Ramos (cell line): ENCODE results near the gene MZT2A.
"Not testable (repeated sequence)": the region's sequence is repeated elsewhere in the genome, so short reads cannot be mapped to it uniquely, and the experiment has no call there.

ENCODE experiments used
- in situ Hi-C: fragments of 300-500 bp; cut with MboI; formaldehyde crosslinking; loops from one replicate; pipeline ENCODE4 v1.14.3; 2022; ENCODE audit warnings: low sequenced_read_pairs; ENCODE audit not compliant: unreplicated experiment

Gene MZT2A

DNA sequence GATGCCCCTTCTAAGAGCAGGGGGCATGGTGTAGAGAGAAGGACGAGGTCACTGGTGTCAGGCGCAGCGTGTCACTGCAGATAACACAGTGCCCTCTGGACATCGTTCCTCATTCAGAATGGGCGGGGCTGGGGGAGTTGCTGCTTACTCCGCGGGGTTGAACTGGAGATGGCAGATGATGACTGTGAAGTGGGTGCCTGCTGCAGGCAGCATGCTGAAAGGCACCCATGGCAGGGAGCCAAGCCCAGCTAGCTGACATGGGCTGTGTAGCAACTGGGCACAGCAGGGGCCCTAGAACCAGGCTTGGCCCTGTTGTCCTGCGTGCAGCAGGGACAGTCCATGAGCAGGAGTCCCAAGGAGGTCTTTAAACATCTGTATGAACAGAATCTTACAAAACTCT is 20.6 kb downstream of the MZT2A start:
- in situ Hi-C loops: not testable (repeated sequence)

DNA sequence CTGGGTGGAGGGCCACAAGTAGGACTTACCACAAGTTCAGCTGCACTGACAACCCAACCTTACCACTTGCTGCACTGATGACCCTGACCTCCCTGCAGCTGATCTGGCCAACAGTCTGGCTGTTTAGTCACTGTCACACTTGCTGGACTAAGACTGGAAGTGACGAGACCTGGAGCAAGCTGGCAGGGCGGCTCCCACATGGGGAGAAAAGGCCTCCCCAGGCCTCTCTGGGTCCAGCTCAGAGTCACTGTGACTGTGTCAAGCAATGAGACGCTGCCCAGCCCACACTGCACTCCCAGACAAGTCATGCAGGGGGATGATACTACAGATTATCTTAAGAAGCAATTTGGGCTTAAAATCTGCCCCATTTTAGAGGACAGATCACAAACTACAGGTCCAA is 21.3 kb downstream of the MZT2A start:
- in situ Hi-C loops: not testable (repeated sequence)

GRCh38 chr2:131467722-131468121 is 24.5 kb downstream of the MZT2A start:
- in situ Hi-C loops: not testable (repeated sequence)

- in situ Hi-C loops: not testable (repeated sequence)
Observed at GRCh38 chr2:131454914-131455313, 37.3 kb downstream of the MZT2A start.

GRCh38 chr2:131451265-131451949 is 40.8 kb downstream of the MZT2A start:
- in situ Hi-C loops: not testable (repeated sequence)

DNA sequence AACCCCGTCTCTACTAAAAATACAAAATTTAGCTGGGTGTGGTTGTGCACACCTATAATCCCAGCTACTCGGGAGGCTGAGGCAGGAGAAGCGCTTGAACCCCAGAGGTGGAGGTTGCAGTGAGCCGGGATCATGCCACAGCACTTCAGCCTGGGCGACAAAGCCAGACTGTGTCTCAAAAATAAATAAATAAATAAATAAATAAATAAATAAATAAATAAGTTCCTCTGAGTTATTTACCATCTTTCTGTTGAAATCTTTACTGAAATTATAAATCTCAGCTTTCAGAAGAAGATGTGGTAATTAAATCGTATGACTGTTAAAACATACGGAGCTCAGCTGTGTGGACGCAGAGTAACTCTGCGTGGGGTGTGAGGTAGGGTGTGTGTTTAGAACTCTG is 44.2 kb downstream of the MZT2A start:
- in situ Hi-C loops: not testable (repeated sequence)

GRCh38 chr2:131445896-131446295 is 46.3 kb downstream of the MZT2A start:
- in situ Hi-C loops: no loop called here

DNA sequence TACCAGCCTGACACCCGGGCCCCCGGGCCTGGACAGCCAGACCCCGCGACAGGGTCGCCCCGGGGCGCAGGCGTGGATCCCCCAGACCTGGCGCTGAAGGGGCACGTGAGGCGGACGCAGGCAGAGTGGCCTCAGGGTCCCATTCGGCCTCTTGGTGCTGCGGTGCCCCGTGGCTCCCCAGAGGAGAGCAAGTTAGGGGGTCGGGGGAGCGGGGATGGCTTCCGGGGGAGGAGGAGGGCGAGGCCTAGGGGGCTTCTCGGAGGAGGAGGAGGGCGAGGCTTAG is 46.7 kb downstream of the MZT2A start:
- in situ Hi-C loops: not testable (repeated sequence)

DNA sequence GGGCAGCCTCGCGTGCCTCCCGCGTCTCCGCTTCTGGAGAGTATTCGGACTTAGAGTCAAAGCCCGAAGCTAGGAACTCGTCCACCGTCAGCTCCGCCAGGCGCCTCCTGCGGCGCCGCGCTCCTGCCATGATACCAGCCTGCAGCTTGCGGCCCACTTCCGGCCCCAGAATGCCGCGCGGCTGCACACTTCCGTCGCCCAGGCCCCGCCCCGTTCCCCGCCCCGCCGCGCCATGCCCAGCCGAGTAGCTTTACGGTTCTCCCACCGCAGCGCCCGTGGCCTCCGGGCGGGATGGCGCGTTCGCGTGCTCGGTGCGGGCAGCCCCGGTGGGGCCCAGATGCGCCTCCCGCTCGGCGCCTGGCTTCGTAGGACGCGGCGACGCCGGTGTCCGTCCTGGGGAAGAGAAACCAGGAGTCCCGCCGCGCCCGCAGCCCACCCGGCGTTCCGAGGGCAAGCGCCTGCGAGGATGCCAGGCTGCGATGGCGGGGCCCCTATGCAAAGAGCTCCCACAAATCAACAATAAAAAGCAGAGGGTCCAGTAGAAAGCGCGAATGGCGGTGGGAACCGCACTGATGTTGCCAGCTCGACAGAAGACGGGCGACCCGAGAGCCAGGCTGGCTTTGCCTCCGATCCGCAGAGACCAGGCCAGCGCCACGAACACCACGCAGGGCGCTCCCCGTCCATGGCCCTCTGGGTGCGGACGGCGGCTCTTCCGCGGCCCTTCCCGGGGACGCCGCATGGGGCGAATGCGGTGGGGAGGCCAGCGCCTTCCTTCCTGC is 47.3 kb downstream of the MZT2A start:
- in situ Hi-C loops: not testable (repeated sequence)

DNA sequence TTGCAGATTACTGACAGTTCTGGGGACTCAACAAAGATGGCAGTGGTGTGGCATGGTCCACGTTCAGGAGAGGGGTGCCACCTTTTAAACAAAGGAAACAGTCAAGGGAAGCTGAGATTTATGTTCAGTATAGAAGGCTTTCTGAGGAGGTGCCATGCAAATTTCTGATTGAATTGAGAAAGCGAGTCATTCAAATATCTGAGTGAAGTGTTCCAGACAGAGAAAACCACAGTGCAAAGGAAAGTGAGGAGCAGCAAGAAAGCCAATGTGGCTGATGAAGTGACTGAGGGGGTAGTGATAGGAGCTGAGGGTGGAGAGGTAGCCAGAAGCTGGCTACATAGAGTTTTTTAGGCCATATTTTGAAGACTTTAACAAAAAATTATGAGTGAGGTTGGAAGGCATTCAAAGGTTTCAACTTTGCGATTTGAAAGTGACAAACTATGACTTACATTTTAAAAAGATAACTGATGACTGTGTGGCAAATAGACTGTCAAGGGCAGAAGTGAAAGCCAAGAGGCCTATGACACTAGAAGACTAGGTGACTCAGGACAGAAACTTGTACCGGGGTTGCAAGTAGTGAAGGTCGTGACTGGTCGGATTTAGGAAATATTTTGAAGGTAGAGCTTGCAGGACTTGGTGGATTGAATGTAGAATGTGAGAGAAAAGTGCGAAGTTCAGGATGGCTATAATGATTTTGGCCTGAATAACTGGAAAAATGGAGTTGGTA is 51.3 kb downstream of the MZT2A start:
- in situ Hi-C loops: not testable (repeated sequence)
